Measurements from ENCODE around the gene FN1. TPM values are rescaled to one million over a fixed set of nuclear protein-coding genes. Genes with fewer than 3 reads are reported as not detected.

The FN1 gene
- total and polyA plus RNA-seq, 2 donors (not counting 3 experiments of a cell fraction or from before 2014, with no cell fraction given) = 3,221 to 3,740 TPM

DNA sequence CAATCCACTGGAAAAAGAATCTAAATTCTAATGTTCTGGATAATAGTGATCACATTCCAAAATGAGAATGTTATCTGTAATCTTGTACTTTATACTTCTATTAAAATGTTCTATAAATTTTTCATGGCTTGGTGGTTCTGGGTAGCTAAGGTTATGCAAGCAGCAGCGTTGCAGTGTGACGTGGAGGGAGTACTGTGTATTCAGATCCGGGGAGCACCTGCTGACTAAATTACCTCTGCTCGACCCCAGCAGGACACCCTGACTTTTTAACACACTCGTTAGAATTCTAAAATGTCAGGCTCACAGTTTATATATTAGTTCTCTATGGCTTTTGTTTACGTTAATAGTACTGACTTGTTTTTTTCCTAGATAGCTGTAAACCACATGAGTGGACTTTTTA, 111.1 kb downstream of the FN1 start:
- H3K4me3 ChIP-seq (replicated peaks in 1 of 3; ENCODE audit: insufficient read depth in 1 of 3, low read depth in 1 of 3, low read length in 3 of 3) = no peak overlapping the region
- H4K20me1 ChIP-seq (replicated peaks; ENCODE audit: control insufficient read depth, extremely low read depth, insufficient read depth, low read length) = no peaks in the 10 kb centered on the region
- H3K79me2 ChIP-seq (ENCODE audit: control insufficient read depth, insufficient read depth, low read length) = peaks cover 15% of the 10 kb centered on the region
- no peaks in the 10 kb centered on the region for H3K4me1 ChIP-seq (ENCODE audit: control insufficient read depth, extremely low read depth, insufficient read depth, low read length)
- intact Hi-C loops (cut with micrococcal nuclease) = no loop called here
- FAIRE-seq = no peak
- no peaks in the 10 kb centered on the region for H3K9me1 ChIP-seq (replicated peaks; ENCODE audit: control insufficient read depth, extremely low read depth, insufficient read depth, low read length)
- H3K27me3 ChIP-seq (ENCODE audit: control insufficient read depth in 2 of 2, insufficient read depth in 2 of 2, low read length in 2 of 2) = no peaks in the 10 kb centered on the region
- H3K4me2 ChIP-seq (ENCODE audit: insufficient read depth, low read length) = no peak overlapping the region
- POLR2A ChIA-PET = no interaction called here
- no peak overlapping the region for H3K9ac ChIP-seq (replicated peaks; ENCODE audit: extremely low read depth, insufficient read depth, low read length)
- H3K9me3 ChIP-seq (replicated peaks; ENCODE audit: control insufficient read depth, insufficient read depth, low read length) = no peaks in the 10 kb centered on the region
- H2AFZ ChIP-seq (ENCODE audit: low read depth, low read length) = no peak overlapping the region
- dilution Hi-C loops (cut with MboI; ENCODE audit: extremely low pct_ligation_motif_present, low sequenced_read_pairs) = no loop called here
- BruUV-seq (replicated peaks) = no TSS peak
- peaks cover 7 to 12% of the 10 kb centered on the region in 2 experiments for H3K36me3 ChIP-seq (ENCODE audit: control insufficient read depth in 2 of 2, extremely low read depth in 1 of 2, insufficient read depth in 2 of 2, low read length in 2 of 2)
- TF ChIP-seq, protein P1, sequence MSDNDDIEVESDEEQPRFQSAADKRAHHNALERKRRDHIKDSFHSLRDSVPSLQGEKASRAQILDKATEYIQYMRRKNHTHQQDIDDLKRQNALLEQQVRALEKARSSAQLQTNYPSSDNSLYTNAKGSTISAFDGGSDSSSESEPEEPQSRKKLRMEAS (IDR thresholded peaks at IDR 0.05; ENCODE audit: insufficient read depth, insufficient read length) = no peak
- TF ChIP-seq FOS (IDR thresholded peaks at IDR 0.05; ENCODE audit: borderline replicate concordance, insufficient read depth, low read length) (no peak), MYC (IDR thresholded peaks at IDR 0.05; ENCODE audit: low read depth, low read length) (no peak), EZH2 (IDR thresholded peaks at IDR 0.05; ENCODE audit: borderline replicate concordance, low read depth, low read length, severe bottlenecking) (no peak), POLR2A (IDR thresholded peaks at IDR 0.05; ENCODE audit: low read depth, low read length) (no peak), JUN (IDR thresholded peaks at IDR 0.05; ENCODE audit: borderline replicate concordance, insufficient read depth, insufficient read length, low read depth) (no peak), POLR2AphosphoS5 (IDR thresholded peaks at IDR 0.05; ENCODE audit: insufficient read depth, low read depth, low read length) (no peak), GATA2 (IDR thresholded peaks at IDR 0.05; ENCODE audit: insufficient read depth, insufficient read length, low read depth, low read length) (no peak)
- TF ChIP-seq, protein P2, sequence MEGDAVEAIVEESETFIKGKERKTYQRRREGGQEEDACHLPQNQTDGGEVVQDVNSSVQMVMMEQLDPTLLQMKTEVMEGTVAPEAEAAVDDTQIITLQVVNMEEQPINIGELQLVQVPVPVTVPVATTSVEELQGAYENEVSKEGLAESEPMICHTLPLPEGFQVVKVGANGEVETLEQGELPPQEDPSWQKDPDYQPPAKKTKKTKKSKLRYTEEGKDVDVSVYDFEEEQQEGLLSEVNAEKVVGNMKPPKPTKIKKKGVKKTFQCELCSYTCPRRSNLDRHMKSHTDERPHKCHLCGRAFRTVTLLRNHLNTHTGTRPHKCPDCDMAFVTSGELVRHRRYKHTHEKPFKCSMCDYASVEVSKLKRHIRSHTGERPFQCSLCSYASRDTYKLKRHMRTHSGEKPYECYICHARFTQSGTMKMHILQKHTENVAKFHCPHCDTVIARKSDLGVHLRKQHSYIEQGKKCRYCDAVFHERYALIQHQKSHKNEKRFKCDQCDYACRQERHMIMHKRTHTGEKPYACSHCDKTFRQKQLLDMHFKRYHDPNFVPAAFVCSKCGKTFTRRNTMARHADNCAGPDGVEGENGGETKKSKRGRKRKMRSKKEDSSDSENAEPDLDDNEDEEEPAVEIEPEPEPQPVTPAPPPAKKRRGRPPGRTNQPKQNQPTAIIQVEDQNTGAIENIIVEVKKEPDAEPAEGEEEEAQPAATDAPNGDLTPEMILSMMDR (IDR thresholded peaks at IDR 0.05; ENCODE audit: extremely low read depth in 1 of 2, insufficient read depth in 1 of 2, low read depth in 1 of 2, low read length in 2 of 2) = no peak
- CTCF ChIA-PET = no interaction called here
- no peak overlapping the region for H3K27ac ChIP-seq (ENCODE audit: insufficient read depth, low read depth, low read length)
- DNase-seq (ENCODE audit: low read depth, low spot score) = no peak

Measured in endothelial cell of umbilical vein (primary cell).